Measurements from ENCODE around the gene RPA3. TPM values are rescaled to one million over a fixed set of nuclear protein-coding genes. Genes with fewer than 3 reads are reported as not detected.
A peak's percentile ranks its signal among the peaks of the same experiment; 100 is the strongest.

RPA3 gene
- total and polyA plus RNA-seq, 2 experiments from 2014 or later = 16.3 to 71.8 TPM

DNA sequence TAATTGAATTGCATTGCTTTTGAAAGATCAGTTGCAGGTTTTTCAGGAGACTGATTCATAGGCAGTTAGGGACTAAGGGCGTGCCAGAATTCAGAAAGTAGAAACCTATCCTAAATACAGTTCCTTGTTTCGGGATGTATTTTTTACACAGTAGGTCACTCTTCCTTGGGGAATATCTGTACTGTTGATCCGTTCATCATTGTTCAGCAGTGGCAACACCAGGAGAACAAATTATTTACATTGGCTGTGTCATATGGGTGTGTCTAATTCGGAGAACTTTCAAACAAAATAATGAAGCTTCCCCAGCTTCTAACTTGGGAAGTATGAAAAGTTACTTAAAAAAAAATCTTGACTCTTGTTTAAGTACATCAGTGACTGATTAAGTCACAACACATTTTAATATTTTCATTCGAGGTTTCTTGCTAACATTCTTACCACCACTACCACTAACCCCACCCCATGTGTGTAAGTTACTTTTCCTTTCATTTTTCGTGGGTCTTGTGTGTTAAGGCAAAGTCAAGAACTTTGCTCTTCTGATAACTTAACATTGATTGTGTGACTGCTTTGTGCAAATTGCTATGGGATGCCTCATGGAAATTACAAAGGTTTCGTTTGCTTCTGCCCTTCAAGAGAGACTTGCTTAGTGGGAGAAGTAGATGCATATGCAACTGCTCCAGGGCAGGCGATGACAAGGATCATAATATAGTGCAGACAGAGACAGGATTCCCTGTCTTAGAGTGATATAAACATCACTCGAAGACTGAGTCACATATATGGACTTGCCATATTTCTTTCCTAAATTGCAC is 43.8 kb upstream of the RPA3 start:
- peak overlapping the region; percentile 85 for H2AFZ ChIP-seq
- H4K20me1 ChIP-seq (ENCODE audit: insufficient read depth) = no peaks in the 10 kb centered on the region
- no peak for TF ChIP-seq EZH2phosphoT487 (IDR thresholded peaks at IDR 0.05; ENCODE audit: insufficient read depth, low read depth)
- no peak for TF ChIP-seq EZH2 (IDR thresholded peaks at IDR 0.05; ENCODE audit: insufficient read depth, poor library complexity, severe bottlenecking)
- no peaks in the 10 kb centered on the region for H3K9me2 ChIP-seq (ENCODE audit: insufficient read depth)
- H3K4me1 ChIP-seq (ENCODE audit: insufficient read depth) = peaks cover 12% of the 10 kb centered on the region
- WGBS, 2 experiments (ENCODE audit: low coverage in 1 of 2, low lambda C conversion rate in 2 of 2, missing lambda C conversion rate in 2 of 2) = 1 to 4% methylated on average over 9 of the region's 9 CpGs
- peak overlapping the region; percentile 98 for H3K4me2 ChIP-seq (ENCODE audit: unreplicated experiment)
- H3K27me3 ChIP-seq (replicated peaks; ENCODE audit: insufficient read depth) = no peaks in the 10 kb centered on the region
- no peaks in the 10 kb centered on the region for H3K79me2 ChIP-seq (ENCODE audit: insufficient read depth)
- H3K4me3 ChIP-seq = peak overlapping the region; percentile 85
- peak overlapping the region; percentile 72 for H3K9ac ChIP-seq
- in situ Hi-C loops (cut with MboI) = no loop called here
- H3K36me3 ChIP-seq (ENCODE audit: low read depth) = no peaks in the 10 kb centered on the region
- H3F3A ChIP-seq (ENCODE audit: insufficient read depth) = peaks cover 16% of the 10 kb centered on the region
- peak; percentile 63 for DNase-seq
- peak overlapping the region; percentile 58 for H3K27ac ChIP-seq
- H3K9me3 ChIP-seq (ENCODE audit: low read depth) = no peaks in the 10 kb centered on the region

GRCh38 chr7:7761340-7761973 is 43.0 kb upstream of the RPA3 start:
- in situ Hi-C loops (cut with MboI) = no loop called here
- Histone ChIP-seq H3F3A (ENCODE audit: insufficient read depth) (peaks cover 16% of the 10 kb centered on the region), H3K4me2 (ENCODE audit: unreplicated experiment) (peak overlapping the region; percentile 98), H3K9me3 (ENCODE audit: low read depth) (no peaks in the 10 kb centered on the region), H3K4me3 (peak overlapping the region; percentile 85), H3K27ac (peak overlapping the region; percentile 58), H4K20me1 (ENCODE audit: insufficient read depth) (no peaks in the 10 kb centered on the region), H3K79me2 (ENCODE audit: insufficient read depth) (no peaks in the 10 kb centered on the region), H3K9me2 (ENCODE audit: insufficient read depth) (no peaks in the 10 kb centered on the region), H3K9ac (peak overlapping the region; percentile 72), H2AFZ (peak overlapping the region; percentile 85), H3K4me1 (ENCODE audit: insufficient read depth) (peaks cover 12% of the 10 kb centered on the region), H3K36me3 (ENCODE audit: low read depth) (no peaks in the 10 kb centered on the region), H3K27me3 (replicated peaks; ENCODE audit: insufficient read depth) (no peaks in the 10 kb centered on the region)
- WGBS, 2 experiments (ENCODE audit: low coverage in 1 of 2, low lambda C conversion rate in 2 of 2, missing lambda C conversion rate in 2 of 2) = 10 to 16% methylated on average over 5 of the region's 5 CpGs
- TF ChIP-seq EZH2phosphoT487 (IDR thresholded peaks at IDR 0.05; ENCODE audit: insufficient read depth, low read depth) (no peak), EZH2 (IDR thresholded peaks at IDR 0.05; ENCODE audit: insufficient read depth, poor library complexity, severe bottlenecking) (no peak)
- peak; percentile 74 for DNase-seq

GRCh38 chr7:7757576-7757975 is 39.2 kb upstream of the RPA3 start:
- Histone ChIP-seq H3K9me2 (ENCODE audit: insufficient read depth) (no peaks in the 10 kb centered on the region), H3K36me3 (ENCODE audit: low read depth) (no peaks in the 10 kb centered on the region), H3K4me3 (no peak overlapping the region), H3K9ac (no peak overlapping the region), H3F3A (ENCODE audit: insufficient read depth) (peaks cover 13% of the 10 kb centered on the region), H2AFZ (no peak overlapping the region), H4K20me1 (ENCODE audit: insufficient read depth) (no peaks in the 10 kb centered on the region), H3K27me3 (replicated peaks; ENCODE audit: insufficient read depth) (no peaks in the 10 kb centered on the region), H3K4me2 (ENCODE audit: unreplicated experiment) (no peak overlapping the region), H3K79me2 (ENCODE audit: insufficient read depth) (no peaks in the 10 kb centered on the region), H3K27ac (no peak overlapping the region), H3K9me3 (ENCODE audit: low read depth) (no peaks in the 10 kb centered on the region), H3K4me1 (ENCODE audit: insufficient read depth) (peaks cover 9% of the 10 kb centered on the region)
- TF ChIP-seq EZH2phosphoT487 (IDR thresholded peaks at IDR 0.05; ENCODE audit: insufficient read depth, low read depth) (no peak), EZH2 (IDR thresholded peaks at IDR 0.05; ENCODE audit: insufficient read depth, poor library complexity, severe bottlenecking) (no peak)
- DNase-seq = no peak
- in situ Hi-C loops (cut with MboI) = no loop called here
- 86 to 95% methylated on average over 4 of the region's 4 CpGs for WGBS, 2 experiments (ENCODE audit: low coverage in 1 of 2, low lambda C conversion rate in 2 of 2, missing lambda C conversion rate in 2 of 2)

- no peaks in the 10 kb centered on the region for H4K20me1 ChIP-seq (ENCODE audit: insufficient read depth)
- peaks cover 3% of the 10 kb centered on the region for H3F3A ChIP-seq (ENCODE audit: insufficient read depth)
- H3K4me2 ChIP-seq (ENCODE audit: unreplicated experiment) = no peak overlapping the region
- no peaks in the 10 kb centered on the region for H3K9me3 ChIP-seq (ENCODE audit: low read depth)
- no peak overlapping the region for H3K4me3 ChIP-seq
- TF ChIP-seq EZH2 (IDR thresholded peaks at IDR 0.05; ENCODE audit: insufficient read depth, poor library complexity, severe bottlenecking) (no peak), EZH2phosphoT487 (IDR thresholded peaks at IDR 0.05; ENCODE audit: insufficient read depth, low read depth) (no peak)
- no peaks in the 10 kb centered on the region for H3K79me2 ChIP-seq (ENCODE audit: insufficient read depth)
- peaks cover 3% of the 10 kb centered on the region for H3K4me1 ChIP-seq (ENCODE audit: insufficient read depth)
- no peak overlapping the region for H3K27ac ChIP-seq
- 88 to 92% methylated on average over 3 of the region's 3 CpGs for WGBS, 2 experiments (ENCODE audit: low coverage in 1 of 2, low lambda C conversion rate in 2 of 2, missing lambda C conversion rate in 2 of 2)
- no peaks in the 10 kb centered on the region for H3K27me3 ChIP-seq (replicated peaks; ENCODE audit: insufficient read depth)
- in situ Hi-C loops (cut with MboI) = no loop called here
- DNase-seq = no peak
- no peaks in the 10 kb centered on the region for H3K36me3 ChIP-seq (ENCODE audit: low read depth)
- H2AFZ ChIP-seq = no peak overlapping the region
- no peak overlapping the region for H3K9ac ChIP-seq
- H3K9me2 ChIP-seq (ENCODE audit: insufficient read depth) = no peaks in the 10 kb centered on the region
These were observed 38.2 kb upstream of the RPA3 start for GRCh38 chr7:7756577-7756976.

Data from GM23248 (cell line).